B cell (primary cell): ENCODE data around the gene SLC4A1.

Experiments
- EZH2 ChIP-seq: IDR thresholded peaks from 2 replicates; pipeline ENCODE4 v1.6.1; 2012; ENCODE audit warnings: borderline replicate concordance, low read depth, mild to moderate bottlenecking, moderate library complexity, low read length; ENCODE audit not compliant: insufficient read depth, poor library complexity, severe bottlenecking
- TF ChIP-seq, protein P1 (sequence below): fragments of 200-600 bp; IDR thresholded peaks from one replicate; pipeline ENCODE4 v1.8.0; 2022; ENCODE audit warnings: antibody characterized with exemption, mild to moderate bottlenecking

- TF ChIP-seq, protein P1, sequence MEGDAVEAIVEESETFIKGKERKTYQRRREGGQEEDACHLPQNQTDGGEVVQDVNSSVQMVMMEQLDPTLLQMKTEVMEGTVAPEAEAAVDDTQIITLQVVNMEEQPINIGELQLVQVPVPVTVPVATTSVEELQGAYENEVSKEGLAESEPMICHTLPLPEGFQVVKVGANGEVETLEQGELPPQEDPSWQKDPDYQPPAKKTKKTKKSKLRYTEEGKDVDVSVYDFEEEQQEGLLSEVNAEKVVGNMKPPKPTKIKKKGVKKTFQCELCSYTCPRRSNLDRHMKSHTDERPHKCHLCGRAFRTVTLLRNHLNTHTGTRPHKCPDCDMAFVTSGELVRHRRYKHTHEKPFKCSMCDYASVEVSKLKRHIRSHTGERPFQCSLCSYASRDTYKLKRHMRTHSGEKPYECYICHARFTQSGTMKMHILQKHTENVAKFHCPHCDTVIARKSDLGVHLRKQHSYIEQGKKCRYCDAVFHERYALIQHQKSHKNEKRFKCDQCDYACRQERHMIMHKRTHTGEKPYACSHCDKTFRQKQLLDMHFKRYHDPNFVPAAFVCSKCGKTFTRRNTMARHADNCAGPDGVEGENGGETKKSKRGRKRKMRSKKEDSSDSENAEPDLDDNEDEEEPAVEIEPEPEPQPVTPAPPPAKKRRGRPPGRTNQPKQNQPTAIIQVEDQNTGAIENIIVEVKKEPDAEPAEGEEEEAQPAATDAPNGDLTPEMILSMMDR: no peak
- no peak for TF ChIP-seq EZH2
Observed at GRCh38 chr17:44310188-44310587, 42.3 kb upstream of the SLC4A1 start.
